Measurements from ENCODE around the gene A3GALT2.

Gene A3GALT2

DNA sequence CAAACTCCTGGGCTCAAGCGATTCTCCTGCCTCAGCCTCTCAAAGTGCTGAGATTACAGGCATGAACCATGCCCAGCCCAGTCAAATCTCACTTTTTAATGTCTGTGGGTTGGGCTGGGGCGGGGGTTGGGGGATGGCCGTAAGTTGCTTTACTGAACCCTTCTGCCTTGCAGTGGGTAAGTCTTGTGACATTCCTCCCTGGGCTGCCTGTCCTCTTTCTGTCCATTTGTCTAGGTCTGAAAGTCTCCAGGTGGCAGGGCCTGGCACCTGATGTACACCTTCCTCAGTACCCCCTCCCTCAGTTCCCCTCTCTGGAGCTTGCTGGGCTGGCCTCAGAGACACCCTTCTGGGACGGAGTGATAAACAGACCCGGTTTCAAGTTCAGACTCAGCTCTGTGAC, 51.3 kb downstream of the A3GALT2 start:
- DNase-seq, result no peak

DNA sequence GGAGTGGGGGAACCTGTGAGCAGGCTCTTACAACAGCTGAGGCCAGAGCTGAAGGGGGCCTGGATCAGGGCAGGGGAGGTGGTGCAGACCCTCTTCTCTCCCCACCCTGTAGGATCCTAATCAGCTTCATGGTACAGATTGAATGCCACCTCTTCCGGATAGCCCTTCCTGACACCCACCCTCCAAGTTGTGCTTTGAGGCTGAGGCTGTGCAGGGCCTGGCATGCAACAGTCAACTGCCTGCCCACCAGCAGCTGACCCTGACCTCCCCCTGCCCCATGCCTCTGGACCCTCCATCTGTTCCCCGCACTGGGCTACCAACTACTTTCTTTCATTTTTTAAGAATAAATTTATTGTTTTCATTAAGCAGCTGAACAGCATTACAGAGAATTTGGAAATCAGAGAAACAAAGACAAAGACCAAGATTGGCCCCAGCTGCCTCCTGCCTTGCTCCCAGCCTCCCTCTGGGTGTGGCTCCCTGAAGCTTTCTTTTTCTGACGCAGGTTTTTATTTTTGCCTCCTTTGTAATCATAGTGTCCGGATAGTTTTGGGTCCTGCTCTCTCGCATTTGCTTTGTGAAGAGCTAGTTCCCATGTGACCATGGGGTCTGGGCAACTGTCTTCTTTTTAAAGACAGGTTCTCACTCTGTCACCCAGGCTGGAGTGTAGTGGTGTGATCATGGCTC, 51.8 kb downstream of the A3GALT2 start:
- DNase-seq, result no peak

GRCh38 chr1:33268457-33268856, 52.4 kb downstream of the A3GALT2 start:
- no peak for DNase-seq

DNA sequence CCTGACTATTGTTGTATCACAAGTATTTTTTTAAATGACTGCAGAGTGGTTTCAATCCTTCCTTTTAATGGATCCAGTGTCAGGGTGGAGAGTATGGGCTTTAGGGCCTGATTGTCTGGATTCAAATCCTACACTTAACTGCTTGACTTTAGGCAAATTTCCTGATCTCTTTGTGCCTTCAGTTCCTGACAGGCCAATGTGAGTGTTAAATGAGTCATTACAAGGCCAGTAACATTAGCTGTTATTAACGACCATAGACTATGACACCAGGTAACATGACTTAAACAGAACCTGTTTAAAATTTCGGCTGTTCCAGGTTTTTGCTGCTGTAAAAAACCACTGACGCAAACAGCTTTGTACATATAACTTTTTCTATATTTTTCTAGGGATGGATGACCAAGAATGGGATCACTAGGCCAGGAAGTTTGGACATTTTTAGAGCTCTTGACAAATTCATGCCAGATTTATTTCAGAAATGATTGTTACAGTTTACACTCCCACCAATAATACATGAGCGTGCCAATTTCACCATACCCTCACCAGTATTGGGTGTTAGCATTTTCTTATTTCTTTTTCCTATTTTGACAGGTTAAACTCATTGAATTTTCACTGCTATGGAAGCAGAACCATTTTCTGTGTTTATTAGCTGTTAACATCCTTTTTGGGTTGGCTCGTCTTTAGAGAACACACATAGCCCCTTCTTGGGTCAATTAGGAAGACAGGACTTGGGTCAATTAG, 53.3 kb downstream of the A3GALT2 start:
- DNase-seq, result no peak

- no peak for DNase-seq
These were observed 54.1 kb downstream of the A3GALT2 start for GRCh38 chr1:33266766-33267165.

DNA sequence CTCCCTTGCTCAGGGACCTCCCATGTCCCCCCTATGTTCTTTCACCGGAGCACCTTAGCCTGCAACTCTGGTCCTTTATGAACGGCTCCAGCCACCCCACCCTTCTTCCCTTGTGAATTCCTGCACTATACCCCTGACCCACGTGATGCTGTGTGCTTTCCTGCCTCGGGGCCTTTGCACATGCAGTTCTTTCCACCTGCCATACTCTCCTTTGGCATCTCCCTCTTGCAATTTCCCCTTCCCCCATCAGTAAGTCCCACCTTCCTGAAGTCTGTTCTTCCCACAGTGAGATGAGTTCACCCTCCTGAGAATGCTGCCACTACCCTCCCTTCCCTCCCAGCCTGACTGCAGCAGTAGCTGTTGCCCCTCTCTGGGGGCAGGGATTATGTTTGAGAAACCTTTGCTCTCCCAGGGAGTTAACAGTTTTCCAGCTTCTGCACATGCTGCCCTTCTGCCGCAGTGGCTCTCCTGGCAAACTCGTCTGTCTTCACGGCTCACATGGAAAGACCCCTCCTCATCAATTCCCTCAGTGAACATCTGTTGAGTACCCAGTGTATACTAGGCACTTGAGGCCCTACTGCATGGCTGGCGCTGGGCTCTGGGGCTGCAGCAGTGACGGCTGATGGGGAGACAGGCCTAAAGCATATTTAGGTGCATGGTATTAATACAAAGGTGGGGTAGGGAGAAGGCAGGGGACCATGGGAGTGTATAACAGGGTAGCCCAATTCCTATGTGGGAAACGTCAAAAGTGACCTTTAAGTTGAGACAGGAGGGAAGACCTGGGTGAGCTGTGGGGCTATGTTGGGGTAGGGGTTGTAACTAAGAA, 54.9 kb downstream of the A3GALT2 start:
- no peak for DNase-seq

DNA sequence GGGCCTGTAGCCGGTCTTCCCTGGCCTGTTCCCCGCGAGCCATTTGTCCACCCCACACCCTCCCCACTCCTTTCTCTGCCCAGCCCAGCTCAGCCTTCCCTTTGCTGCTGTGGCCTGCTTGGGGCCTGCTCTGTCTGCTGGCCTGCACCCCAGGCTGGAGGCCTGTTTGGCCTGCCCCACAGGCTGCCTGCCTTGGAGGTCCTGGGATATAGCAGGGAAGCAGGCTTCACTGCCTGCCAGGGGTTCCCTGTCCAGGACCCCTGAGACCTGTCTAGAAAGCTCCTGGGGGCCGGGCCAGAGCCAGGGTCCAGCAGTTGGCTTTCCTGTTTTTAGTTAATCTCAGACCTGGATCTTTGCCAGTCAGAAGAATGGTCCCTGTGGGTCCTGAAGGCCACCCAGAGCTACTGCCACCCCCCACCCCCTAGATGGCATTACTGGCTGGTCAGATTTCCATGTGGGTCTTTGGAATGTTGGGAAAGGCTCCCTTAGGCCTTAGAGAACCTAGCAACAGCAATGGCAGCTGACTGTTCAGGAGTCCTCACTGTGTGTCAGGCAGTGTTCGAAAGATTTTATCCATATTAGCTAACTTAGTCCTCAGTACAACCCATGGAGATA, 56.9 kb downstream of the A3GALT2 start:
- no peak for DNase-seq

DNA sequence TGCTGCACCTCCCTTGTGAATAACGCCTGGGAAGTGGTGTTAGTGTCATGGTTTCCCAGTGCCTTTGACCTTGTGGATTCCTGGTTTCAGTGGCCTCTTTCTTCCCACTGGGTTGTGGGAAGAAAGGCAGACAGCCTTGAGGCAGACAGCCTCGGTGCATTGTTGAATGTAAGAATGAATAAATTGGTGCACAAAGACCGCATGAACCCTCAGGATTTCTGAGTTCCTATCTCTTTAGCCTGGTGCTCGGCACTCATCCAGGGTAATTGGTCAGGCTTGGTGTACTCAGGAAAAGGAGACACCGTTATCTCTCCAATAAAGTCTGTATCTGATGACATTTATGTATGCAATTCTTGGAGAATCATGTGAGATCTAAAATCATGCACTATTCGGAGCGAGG, 59.6 kb downstream of the A3GALT2 start:
- no peak for DNase-seq

GRCh38 chr1:33260439-33260838, 60.5 kb downstream of the A3GALT2 start:
- peak; percentile 32 to 59 for DNase-seq

- no peak for DNase-seq
These were observed 61.0 kb downstream of the A3GALT2 start for GRCh38 chr1:33259879-33260278.

GRCh38 chr1:33258788-33259274, 62.1 kb downstream of the A3GALT2 start:
- no peak for DNase-seq

- DNase-seq, result no peak
These were observed 62.9 kb downstream of the A3GALT2 start for GRCh38 chr1:33257772-33258712.

GRCh38 chr1:33257207-33257771, 63.6 kb downstream of the A3GALT2 start:
- no peak for DNase-seq
